Activated T-cell treated with anti-CD3 and anti-CD28 coated beads for 1 hour (primary cell): ENCODE results near the gene TMEM53.
A peak's percentile ranks its signal among the peaks of the same experiment; 100 is the strongest.
"Not testable (repeated sequence)": the region's sequence is repeated elsewhere in the genome, so short reads cannot be mapped to it uniquely, and the experiment has no call there.

Source experiments
- DNase-seq: peaks from one replicate; pipeline ENCODE4 v3.0.0-alpha.2; 2020; ENCODE audit warnings: low read depth

TMEM53 gene

DNA sequence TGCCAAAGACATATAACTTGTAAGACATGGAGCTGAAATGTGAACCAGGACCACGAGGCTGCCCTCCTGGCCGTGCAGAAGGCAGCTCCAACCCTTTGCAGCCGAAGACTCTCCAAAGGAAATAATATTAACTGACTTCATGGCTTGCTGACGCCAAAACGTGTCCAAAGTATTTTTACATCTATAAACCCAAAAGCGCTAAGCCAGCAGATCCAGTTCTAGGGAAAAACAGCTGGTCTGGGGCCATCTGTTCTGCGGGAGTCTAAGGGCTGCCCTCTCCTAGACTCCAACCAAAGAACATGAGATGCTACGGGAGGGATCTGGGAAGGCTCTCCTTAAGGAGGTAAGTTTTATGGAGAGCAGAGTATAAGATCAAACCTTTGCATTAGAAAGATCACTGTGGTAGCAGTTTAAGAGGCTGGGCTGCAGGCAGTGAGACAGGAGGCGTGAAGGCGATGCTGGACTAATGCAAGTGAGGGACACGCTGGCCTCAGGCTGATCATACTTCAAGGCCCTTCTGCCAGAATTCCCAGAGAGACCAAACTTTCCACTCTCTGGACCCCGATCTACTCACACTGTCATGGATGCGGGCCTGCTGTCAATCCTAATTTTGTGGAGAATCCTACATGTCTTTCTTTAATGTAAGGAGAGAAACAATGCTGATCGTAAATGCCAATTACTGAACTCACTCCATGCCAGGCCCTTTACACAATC, 1.2 kb downstream of the TMEM53 start:
- DNase-seq: no peak

DNA sequence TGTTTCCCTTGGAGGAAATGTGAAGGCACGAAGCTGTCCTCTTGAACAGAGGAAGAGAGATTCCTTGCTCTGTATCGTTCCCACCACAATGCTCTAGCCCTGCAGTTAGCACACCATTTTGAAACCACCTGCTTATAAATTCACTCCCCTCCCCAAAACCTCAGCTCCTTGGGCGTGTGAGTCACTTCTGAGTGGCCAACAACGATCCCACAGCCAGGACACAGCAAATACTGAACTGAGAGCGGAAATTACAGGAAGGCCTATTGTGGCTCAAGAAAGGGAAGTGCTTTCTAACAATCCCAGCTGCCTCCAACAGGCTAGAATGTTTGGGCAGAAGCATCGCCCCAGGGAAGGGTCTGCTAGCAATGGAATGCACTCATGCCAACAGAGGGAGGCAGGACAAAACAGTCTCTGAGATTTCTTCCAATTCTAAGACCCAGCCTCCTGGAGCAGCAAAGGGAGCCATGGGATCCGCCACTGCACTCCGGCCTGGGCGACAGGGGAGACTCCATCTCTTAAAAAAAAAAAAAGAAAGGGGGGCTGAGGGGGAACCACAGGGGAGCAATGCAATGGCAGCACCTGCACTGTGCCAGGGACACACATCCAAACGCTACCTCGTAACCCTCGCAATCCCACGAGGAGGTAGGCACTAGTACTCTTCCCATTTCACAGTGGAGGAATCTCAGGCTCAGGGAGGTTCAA, 1.9 kb downstream of the TMEM53 start:
- no peak for DNase-seq

DNA sequence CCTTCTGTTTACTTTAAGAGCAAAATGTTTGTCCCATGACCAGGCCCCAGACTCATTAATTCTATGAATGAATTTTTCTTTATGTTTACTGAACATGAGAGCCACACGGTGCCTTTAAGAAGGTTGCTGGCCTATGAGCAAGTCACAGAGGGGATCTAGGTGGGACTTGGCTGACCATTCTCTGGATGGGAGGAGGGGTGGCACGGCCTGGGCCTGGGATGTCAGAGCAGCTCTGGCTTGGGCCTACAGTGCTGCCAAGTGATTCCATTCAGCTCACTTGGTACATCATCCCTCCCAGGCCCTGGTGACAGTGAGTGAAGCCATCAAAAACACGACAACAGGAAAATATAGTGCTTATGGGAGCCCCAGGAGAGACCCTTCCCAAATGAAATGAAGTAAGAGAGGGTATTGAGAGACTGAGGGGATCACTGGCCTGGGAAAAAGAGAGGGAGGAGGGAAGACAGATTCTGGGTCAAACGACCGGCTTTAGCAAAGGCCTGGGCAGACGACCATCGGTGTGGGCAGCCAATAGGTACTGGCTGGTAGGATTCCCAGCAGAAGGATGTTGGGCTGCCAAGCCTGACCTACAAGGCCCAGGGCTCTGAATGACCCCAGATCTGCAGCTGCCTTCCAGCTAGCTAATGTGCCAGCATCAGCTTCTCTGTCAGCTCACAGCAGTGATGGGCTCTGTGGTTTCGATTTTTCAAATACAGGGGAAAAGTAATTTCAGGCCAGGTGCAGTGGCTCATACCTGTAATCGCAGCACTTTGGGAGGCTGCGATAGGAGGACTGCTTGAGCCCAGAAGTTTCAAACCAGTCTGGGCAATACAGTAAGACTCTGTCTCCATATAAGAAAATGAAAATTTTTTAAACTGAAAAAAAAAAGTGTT, 3.3 kb downstream of the TMEM53 start:
- DNase-seq: no peak

DNA sequence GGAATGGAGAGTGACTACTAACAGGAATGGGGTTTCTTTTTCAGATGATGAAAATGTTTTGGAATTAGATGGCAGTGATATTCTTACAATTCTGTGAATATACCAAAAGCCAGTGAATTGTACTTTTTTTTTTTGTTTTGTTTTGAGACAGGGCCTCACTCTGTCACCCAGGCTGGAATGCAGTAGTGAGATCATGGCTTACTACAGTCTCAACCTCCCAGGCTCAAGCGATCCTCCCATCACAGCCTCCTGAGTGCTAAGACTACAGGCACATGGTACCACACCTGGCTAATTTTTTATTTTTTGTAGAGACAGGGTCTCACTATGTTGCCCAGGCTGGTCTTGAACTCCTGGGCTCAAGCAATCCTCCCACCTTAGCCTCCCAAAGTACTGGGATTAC, 7.6 kb downstream of the TMEM53 start:
- not testable (repeated sequence) for DNase-seq

DNA sequence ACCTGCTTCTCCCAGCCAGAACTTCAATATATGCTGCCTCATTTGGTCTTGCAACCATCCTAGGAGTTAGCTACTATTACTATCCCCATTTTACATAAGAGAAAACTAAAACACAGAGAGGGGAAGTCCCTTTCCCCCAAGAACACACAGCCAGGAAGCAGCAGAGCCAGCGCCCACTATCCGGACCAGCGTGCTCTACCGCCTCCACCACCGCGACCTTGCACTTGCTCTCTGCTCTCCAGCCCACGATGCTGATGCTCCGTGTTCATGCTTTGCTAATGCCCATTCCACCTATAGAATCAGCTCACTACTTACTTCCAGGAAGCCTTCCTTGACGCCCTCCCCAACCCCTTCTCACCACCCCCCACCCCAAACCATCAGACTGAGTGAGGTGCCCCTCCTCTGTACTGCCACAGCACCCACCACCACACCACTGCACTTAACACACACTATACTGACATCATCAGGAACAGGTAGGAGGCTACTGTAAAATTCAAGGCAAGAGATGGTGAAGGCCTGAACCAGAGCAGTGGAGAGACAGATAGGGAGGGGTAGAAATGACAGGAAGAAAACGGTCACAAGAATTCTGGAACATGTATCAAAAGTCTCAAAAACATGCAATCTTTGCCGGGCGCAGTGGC, 9.4 kb downstream of the TMEM53 start:
- DNase-seq: no peak

DNA sequence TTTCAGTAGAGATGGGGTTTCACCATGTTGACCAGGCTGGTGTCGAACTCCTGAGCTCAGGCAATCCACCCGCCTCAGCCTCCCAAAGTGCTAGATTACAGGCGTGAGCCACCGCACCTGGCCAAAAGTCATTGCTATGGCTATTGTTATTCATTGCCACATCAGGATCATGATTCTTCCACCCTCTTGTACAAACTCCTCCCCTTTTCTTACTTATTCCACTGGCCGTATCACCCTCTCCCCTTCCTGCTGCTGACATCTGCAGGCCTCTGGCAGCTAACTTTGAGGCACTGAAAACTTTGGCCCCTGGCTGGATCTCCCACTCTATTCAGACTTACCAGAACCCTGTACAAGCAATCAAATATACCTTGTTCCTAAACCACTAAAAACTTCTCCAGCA, 10.9 kb downstream of the TMEM53 start:
- DNase-seq: no peak

DNA sequence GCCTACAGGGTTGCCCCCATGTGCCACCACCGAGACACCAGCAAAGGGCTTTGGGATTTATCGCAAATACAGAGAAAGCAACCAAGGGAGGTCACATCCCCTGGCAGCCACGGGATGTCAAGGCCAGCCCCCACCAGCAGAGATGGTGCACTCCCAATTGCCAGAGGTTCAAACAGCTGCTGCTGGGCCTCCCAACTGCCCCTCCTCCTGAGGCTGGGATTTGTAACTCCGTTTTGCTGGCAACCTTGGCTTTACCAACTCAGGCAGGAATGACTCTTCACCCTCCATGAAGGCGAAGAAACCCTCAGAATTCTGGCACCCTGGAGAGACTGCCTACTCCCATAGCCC, 11.6 kb downstream of the TMEM53 start:
- no peak for DNase-seq

DNA sequence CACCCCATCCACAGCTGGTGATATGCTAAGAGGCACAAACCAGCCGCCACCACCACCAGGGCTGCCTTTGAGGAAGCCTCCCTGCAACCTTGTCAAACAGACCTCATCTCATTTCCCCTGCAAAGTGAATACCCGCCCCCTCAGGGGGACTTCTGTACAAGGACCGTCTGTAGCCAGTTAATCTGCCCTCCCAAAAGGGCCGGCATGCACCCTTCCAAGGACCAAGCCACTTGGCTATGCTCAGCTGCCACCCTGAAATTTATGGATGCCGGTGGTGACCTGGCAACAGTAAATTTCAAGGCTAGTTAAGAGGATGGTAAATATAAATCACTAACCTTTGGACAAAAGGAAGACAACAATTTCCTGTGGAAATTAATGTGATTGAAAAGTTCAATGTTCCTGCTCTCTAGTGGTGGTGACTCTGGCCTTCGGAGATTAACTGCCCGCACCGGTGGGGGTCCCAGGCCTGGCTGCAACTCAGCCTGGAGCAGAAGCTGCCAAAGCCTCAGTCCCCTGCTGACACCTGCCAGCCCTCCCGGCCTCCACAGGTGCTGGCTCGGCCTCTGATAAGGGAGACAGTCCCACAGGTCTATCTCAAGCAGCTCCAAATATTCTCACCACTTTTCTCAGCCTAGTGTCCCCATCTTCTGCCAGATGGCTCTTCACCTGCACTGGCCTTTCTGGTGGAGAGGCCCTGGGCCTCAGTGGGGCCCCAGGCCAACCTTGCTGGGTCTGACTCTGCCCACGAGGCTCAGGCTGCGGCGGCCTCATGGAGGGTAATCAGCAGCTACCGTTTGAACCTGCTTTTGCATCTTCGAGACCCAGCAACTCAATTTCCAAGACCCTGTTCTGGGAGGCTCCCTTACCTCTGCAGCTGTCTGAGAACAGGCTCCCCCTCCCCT, 12.2 kb downstream of the TMEM53 start:
- DNase-seq: no peak

DNA sequence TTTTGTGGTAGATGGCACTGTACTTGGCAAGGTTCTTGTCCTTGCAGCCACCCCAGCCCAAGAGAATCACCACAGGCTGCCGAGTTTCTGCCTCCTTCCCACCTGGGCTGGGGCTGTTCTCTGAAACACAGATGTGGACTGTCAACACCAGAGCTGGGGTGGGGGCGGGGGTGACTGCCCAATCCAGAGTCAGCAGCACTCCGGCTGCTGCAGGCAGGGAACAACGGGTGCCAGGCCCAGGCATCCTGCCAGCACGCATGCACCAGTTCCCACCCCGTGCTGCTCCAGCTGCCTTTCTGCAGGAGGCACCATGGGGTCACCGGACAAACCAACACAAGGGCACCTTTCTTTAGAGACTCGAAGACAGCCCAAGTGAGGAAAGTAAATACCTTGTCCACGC, 14.1 kb downstream of the TMEM53 start:
- DNase-seq: no peak

DNA sequence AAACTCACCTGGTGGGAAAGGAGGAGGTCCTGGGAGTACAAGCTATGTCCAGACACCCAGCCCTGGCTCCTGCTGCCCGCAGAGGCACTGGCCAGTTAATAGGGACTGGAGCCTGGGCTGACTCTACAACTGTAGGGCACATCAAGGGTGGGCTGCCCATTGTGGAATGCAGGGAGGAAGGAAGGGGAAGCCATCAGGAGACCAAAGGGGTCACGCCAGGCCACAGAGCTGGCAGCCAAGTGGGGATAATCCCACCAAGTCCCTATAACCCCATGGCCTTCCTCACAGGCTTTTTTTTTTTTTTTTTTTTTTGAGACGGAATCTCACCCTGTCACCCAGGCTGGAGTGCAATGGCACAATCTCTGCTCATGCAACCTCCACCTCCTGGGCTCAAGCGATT, 14.7 kb downstream of the TMEM53 start:
- DNase-seq: no peak

DNA sequence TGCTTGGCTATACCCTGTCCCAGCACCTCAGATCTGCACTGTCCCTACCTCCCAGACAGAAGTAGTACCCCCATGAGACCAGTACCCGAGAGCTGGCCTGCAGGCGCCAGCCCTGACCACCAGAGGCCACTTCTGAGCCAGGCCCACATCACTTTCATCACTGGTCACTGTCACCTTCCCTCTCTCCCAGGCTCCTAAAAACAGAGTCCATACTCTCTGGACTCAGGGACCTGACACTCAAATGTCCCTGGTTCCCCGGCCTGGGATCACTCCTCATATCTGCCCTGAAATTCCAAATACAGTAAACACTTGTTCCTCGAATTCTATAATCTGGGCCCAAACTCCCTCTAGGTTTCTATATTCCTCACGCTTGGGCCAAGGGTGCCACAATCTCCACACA, 18.7 kb downstream of the TMEM53 start:
- DNase-seq: no peak

DNA sequence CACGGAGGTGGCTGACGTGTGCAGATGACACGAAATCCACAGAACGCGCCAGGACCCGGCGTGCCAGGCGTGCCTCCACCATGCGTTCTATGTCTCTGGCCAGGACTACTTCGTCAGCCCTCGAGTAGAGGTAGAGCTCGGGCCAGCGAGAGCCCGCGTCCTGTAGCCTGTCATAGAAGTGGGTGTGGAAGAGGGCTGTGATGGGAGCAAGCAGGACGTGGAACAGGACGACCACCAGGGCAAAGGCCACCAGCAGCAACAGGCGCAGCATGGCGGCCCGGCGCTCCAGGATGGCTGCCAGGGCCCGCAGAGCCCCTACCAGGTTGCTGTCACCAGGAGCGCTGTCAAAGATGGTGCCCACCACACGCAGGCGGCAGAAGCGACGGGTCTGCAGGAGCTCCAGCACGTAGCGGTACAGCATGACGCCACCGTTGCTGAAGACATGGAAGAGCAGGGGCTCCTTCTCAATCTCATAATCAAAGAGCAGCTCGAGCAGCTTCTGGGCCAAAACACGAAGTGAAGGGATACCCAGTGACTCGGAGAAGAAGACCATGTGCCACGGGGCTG, 19.6 kb downstream of the TMEM53 start:
- DNase-seq: no peak

DNA sequence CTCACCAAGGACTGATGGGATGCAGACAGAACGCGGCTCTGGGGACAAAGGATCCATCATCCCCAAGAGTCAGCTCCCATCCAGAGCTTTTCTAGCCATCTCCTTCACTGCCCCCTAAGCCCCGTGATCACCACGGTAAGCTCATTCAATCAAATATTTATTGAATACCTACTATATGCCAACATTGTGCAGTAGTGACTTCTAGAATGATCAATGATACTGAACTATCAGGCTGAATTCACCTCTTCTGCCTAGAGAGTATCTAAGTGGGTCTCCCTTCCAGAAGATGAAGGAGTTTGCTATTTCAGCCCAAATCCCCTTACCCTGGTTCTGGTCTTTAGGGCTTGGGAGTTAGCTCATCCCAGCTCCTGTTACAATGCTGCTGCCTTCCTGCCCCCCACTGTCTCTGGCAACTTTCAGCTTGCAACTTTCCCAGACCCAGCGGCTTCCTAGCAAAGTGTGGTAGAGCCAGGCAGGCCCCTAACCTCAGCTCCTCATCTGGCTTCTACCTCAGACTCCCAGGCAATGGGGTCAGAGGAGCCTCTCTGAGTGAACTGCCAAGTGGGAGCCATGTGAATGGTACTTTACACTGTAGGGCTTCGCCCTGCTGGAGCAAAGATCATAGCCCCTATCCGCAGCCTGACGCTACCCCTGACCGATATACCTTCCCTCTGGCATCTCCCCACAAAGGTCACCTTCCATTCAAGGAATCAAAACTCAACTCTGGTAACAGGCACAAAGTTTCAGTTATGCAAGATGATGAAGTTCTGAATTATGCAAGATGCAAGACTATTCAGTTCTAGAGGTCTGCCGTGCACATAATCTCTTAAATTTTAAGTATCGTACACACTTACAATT, 20.9 kb downstream of the TMEM53 start:
- DNase-seq: no peak

DNA sequence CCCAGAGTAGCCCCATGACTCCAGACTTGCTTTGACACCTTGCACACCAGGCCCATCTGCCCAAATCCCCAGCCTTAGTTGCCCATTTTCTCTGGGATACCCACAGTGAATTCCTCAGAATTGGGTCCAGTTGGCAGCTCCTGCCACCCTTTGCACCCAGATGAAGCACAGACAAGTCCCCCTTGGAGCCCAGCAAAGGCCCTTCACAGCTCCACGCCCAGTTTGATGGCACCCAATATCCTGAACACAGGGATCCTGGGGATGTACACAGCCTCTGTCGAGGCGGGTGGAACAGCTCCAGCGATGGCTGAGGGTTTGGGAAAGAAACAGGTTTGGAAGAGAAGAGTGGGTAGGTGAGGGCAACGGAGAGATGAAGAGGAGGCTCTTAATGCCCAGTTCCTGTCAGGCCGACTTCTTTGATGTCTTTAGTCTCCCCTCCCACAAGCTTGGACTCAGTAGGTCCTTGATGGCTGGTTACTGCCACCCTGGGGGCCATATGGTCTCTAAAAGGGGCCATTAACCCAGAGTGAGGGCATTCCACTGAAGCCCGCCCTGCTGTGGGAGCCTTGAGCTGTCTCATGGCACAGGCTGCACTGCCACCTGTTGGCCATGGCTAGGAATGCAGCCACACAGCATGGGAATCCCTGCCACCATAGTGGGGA, 21.7 kb downstream of the TMEM53 start:
- DNase-seq: peak; percentile 69

DNA sequence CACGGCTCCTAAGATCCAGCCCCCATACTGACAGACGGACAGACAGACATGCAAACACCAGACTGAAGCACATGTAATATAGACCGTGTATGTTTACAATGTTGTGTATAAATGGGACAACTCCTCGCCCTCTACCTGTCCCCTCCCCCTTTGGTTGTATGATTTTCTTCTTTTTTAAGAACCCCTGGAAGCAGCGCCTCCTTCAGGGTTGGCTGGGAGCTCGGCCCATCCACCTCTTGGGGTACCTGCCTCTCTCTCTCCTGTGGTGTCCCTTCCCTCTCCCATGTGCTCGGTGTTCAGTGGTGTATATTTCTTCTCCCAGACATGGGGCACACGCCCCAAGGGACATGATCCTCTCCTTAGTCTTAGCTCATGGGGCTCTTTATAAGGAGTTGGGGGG, 23.2 kb downstream of the TMEM53 start:
- no peak for DNase-seq

DNA sequence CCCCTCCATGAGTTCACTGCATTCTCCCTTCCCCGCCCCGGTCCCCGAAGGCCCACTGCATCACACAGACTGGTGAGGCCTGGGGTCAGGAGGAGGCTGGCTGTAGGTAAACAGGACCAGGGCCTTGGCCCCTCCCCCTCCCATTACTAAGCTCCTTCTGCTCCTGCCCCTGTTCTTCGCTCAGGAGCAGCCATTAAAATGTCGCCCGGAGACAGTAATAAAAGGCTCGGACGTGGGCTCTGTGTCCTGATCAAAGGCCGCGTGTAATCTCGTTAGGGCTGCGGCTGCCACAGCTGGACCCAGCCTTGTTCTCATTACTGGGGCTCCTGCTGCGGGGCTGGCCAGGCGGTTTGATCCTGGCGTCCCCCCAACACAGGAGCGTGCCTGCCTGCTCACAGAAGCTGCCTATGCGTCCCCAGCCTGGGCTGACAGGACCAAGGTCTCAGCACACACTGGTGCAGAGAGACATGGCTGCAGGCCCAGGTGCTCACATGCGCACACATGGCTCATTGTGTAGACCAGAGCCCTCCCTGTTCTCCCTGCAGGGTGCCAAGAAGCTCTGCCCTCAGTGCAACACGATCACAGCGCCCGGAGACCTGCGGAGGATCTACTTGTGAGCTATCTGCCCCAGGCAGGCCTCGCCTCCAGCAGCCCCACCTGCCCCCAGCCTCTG, 24.0 kb downstream of the TMEM53 start:
- no peak for DNase-seq

DNA sequence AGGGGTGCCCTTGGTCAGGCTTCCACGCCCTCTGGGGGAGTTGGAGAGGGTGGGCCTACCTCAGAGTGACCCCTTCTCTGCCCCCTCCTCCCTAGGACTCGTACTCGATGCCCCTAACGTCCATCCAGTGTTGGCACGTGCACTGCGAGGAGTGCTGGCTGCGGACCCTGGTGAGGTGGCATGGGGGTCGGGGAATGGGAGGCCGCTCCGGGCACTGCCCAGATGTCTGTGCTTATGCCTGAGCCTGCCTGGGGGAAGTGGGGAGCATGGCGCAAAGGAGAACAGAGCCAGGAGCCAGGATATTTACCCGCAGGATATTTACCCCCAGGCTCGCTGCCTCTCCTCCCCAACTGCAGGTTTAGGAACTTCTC, 24.5 kb downstream of the TMEM53 start:
- no peak for DNase-seq

DNA sequence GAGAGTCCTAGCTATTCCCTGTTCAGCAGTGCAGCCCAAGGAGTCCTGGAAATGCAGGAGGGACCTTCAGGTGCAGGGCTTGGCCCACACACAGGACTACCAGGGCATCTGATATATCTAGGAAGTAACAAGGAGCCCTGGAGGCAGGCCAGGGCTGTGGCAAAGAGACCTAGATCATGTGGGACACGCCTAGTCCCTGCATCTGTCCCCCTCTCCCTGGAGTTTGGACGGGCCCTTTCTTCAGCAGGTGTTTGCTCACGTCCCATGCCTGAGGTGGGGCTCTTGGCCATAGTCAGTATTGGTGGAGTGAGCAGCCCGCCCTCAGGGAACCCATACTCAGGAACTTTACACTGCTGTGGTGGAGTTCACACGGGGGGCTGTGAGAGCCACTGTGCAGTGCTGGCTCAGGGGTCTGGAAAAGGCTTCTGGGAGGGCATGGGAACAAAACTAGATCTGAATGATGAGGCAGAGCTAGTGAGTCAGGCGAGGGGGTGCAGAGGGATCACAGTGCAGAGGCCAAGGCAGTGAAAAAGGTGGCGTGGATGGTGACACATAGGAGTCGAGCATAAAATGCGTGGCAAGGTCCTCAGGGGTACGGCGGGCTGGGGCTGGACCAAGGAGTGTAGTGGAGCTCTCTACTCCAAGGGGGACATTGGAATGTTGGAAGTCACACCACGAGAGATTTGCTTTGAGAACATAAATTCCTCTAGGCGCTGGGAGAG, 25.6 kb downstream of the TMEM53 start:
- DNase-seq: no peak
